Ovary (tissue), 3 donors: Measurements from ENCODE around the gene FAM53A.

Experiments
- CTCF ChIP-seq, 3 donors: fragments of 450-650 bp in 2 of 3; fragments of 200-600 bp in 1 of 3; IDR thresholded peaks; one replicate each; pipeline versions ENCODE4 v1.5.1 to v1.8.0; 2016 to 2022; ENCODE audit warnings: antibody characterized with exemption in 3 of 3, mild to moderate bottlenecking in 1 of 3
- POLR2A ChIP-seq: fragments of 450-650 bp; IDR thresholded peaks from one replicate; pipeline ENCODE4 v1.6.1; 2017; ENCODE audit warnings: antibody characterized with exemption, mild to moderate bottlenecking, moderate library complexity
- donor health status: DM: no; HTN: no; CAD: no.

GRCh38 chr4:1718095-1718850, 34.2 kb upstream of the FAM53A start:
- no peak for TF ChIP-seq CTCF (IDR thresholded peaks at IDR 0.05)
- TF ChIP-seq POLR2A: no peak
